OCI-LY1 (cell line): ENCODE results near the gene RNF34.

Experiments used
- H2AFZ ChIP-seq: fragments of 200-600 bp; sonication (generic), shearing (Covaris generic); 2 replicates; pipeline ENCODE4 v1.6.0; 2014; ENCODE audit warnings: antibody characterized with exemption, mild to moderate bottlenecking, low read length
- H3F3A ChIP-seq: fragments of 200-600 bp; sonication (generic), shearing (Covaris generic); 2 replicates; pipeline ENCODE4 v1.6.0; 2014; ENCODE audit warnings: mild to moderate bottlenecking, antibody characterized with exemption, low read length, moderate library complexity; ENCODE audit not compliant: insufficient read depth
- H3K27ac ChIP-seq: fragments of 200-600 bp; sonication (generic); 2 replicates; pipeline ENCODE4 v1.5.1; 2014; ENCODE audit warnings: low read length, mixed run types, mild to moderate bottlenecking, low read depth; ENCODE audit not compliant: poor library complexity, severe bottlenecking
- H3K27me3 ChIP-seq: fragments of 200-600 bp; sonication (generic); 2 replicates; pipeline ENCODE4 v1.6.0; 2014; ENCODE audit warnings: antibody characterized with exemption, mild to moderate bottlenecking, low read length, moderate library complexity; ENCODE audit not compliant: insufficient read depth
- H3K36me3 ChIP-seq: fragments of 200-600 bp; sonication (generic); 2 replicates; pipeline ENCODE4 v1.6.1; 2014; ENCODE audit warnings: mild to moderate bottlenecking, antibody characterized with exemption, low read length, moderate library complexity, mixed read lengths; ENCODE audit not compliant: insufficient read depth
- H3K4me1 ChIP-seq: fragments of 200-600 bp; sonication (generic); 2 replicates; pipeline ENCODE4 v1.5.1; 2014; ENCODE audit warnings: mild to moderate bottlenecking, low read length, moderate library complexity; ENCODE audit not compliant: insufficient read depth, severe bottlenecking
- H3K4me2 ChIP-seq: fragments of 200-600 bp; sonication (generic), shearing (Covaris generic); 2 replicates; pipeline ENCODE4 v1.6.1; 2014; ENCODE audit warnings: low read length
- H3K4me3 ChIP-seq: fragments of 200-600 bp; sonication (generic); 2 replicates; pipeline ENCODE4 v1.5.1; 2014; ENCODE audit warnings: low read length, low read depth, mild to moderate bottlenecking, mixed read lengths; ENCODE audit not compliant: poor library complexity, severe bottlenecking
- H3K79me2 ChIP-seq: fragments of 200-600 bp; shearing (Covaris generic); 2 replicates; pipeline ENCODE4 v1.6.1; 2016; ENCODE audit warnings: mixed run types, low read length, mixed read lengths; ENCODE audit not compliant: insufficient read depth
- H3K9ac ChIP-seq: fragments of 200-600 bp; sonication (generic), shearing (Covaris generic); 2 replicates; pipeline ENCODE4 v1.6.1; 2014; ENCODE audit warnings: mild to moderate bottlenecking, low read length, mixed read lengths
- H3K9me2 ChIP-seq: fragments of 200-600 bp; sonication (generic), shearing (Covaris generic); 2 replicates; pipeline ENCODE4 v1.6.1; 2014; ENCODE audit warnings: low read depth, mild to moderate bottlenecking, low read length, mixed read lengths
- H3K9me3 ChIP-seq: fragments of 200-600 bp; shearing (Covaris generic); 2 replicates; pipeline ENCODE4 v1.6.1; 2014; ENCODE audit warnings: low read length, mixed read lengths
- H4K20me1 ChIP-seq: fragments of 200-600 bp; sonication (generic), shearing (Covaris generic); 2 replicates; pipeline ENCODE4 v1.6.0; 2016; ENCODE audit warnings: mild to moderate bottlenecking, low read length; ENCODE audit not compliant: insufficient read depth
- EZH2 ChIP-seq: fragments of 200-600 bp; sonication (generic), shearing (Covaris generic); IDR thresholded peaks from 2 replicates; pipeline ENCODE4 v1.8.0; 2017; ENCODE audit warnings: borderline replicate concordance, mixed run types, mild to moderate bottlenecking, antibody characterized with exemption, low read length, moderate library complexity, mixed read lengths
- TF ChIP-seq, protein P1 (sequence below): fragments of 200-600 bp; sonication (generic), shearing (Covaris generic); IDR thresholded peaks from 2 replicates; pipeline ENCODE4 v1.5.1; 2017; ENCODE audit warnings: mild to moderate bottlenecking, antibody characterized with exemption, low read length, moderate library complexity, mixed read lengths

RNF34 gene

GRCh38 chr12:121438905-121439304, 39.0 kb downstream of the RNF34 start:
- peaks cover 98% of the 10 kb centered on the region for H3K36me3 ChIP-seq
- H3K27me3 ChIP-seq, result no peaks in the 10 kb centered on the region
- no peak overlapping the region for H3K4me2 ChIP-seq
- H3K9me2 ChIP-seq, result no peaks in the 10 kb centered on the region
- H3K9me3 ChIP-seq, result peaks cover 6% of the 10 kb centered on the region; the same call in 1 of the 2 replicates
- H2AFZ ChIP-seq, result no peak overlapping the region
- H3K9ac ChIP-seq, result no peak overlapping the region
- H4K20me1 ChIP-seq, result no peaks in the 10 kb centered on the region
- H3K27ac ChIP-seq, result no peak overlapping the region
- TF ChIP-seq, protein P1, sequence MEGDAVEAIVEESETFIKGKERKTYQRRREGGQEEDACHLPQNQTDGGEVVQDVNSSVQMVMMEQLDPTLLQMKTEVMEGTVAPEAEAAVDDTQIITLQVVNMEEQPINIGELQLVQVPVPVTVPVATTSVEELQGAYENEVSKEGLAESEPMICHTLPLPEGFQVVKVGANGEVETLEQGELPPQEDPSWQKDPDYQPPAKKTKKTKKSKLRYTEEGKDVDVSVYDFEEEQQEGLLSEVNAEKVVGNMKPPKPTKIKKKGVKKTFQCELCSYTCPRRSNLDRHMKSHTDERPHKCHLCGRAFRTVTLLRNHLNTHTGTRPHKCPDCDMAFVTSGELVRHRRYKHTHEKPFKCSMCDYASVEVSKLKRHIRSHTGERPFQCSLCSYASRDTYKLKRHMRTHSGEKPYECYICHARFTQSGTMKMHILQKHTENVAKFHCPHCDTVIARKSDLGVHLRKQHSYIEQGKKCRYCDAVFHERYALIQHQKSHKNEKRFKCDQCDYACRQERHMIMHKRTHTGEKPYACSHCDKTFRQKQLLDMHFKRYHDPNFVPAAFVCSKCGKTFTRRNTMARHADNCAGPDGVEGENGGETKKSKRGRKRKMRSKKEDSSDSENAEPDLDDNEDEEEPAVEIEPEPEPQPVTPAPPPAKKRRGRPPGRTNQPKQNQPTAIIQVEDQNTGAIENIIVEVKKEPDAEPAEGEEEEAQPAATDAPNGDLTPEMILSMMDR, result no peak
- no peak for TF ChIP-seq EZH2
- H3K4me3 ChIP-seq, result no peak overlapping the region
- H3F3A ChIP-seq, result no peaks in the 10 kb centered on the region
- no peaks in the 10 kb centered on the region for H3K79me2 ChIP-seq
- H3K4me1 ChIP-seq, result no peaks in the 10 kb centered on the region

DNA sequence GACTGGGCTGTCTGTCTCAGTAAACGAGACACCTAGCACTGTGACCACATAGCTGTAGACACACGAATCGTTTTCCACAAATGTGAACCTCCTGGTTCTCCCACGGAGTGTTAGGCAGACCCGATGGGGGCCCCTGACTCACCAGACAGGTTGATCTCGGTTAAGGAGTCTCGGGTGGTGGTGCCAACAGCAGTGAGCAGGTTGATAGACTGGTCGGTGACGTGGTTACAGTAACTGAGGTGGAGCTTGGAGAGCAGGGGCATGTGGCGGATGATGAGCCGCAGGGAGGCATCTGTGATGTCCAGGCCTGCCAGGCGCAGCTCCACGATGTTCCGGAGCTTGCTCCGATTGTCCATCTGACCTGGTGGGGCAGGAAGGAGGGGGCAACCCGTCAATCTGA, 39.8 kb downstream of the RNF34 start:
- Histone ChIP-seq H4K20me1 (no peaks in the 10 kb centered on the region), H3K4me1 (no peaks in the 10 kb centered on the region), H2AFZ (no peak overlapping the region), H3K4me3 (no peak overlapping the region), H3K27ac (no peak overlapping the region), H3K9me2 (no peaks in the 10 kb centered on the region), H3K9ac (no peak overlapping the region), H3K79me2 (no peaks in the 10 kb centered on the region), H3K27me3 (no peaks in the 10 kb centered on the region), H3K4me2 (no peak overlapping the region), H3K36me3 (peaks cover 99% of the 10 kb centered on the region), H3K9me3 (peaks cover 6% of the 10 kb centered on the region; the same call in 1 of the 2 replicates), H3F3A (no peaks in the 10 kb centered on the region)
- TF ChIP-seq EZH2, result no peak
- TF ChIP-seq, protein P1, result no peak

GRCh38 chr12:121440768-121441167, 40.9 kb downstream of the RNF34 start:
- Histone ChIP-seq H4K20me1 (no peaks in the 10 kb centered on the region), H3K27me3 (no peaks in the 10 kb centered on the region), H3K36me3 (peaks cover 100% of the 10 kb centered on the region), H3K9me3 (peaks cover 6% of the 10 kb centered on the region; the same call in 1 of the 2 replicates), H3K4me3 (no peak overlapping the region), H3K4me1 (no peaks in the 10 kb centered on the region), H3K4me2 (no peak overlapping the region), H3K79me2 (no peaks in the 10 kb centered on the region), H3F3A (no peaks in the 10 kb centered on the region), H3K9ac (no peak overlapping the region), H2AFZ (no peak overlapping the region), H3K9me2 (no peaks in the 10 kb centered on the region), H3K27ac (no peak overlapping the region)
- no peak for TF ChIP-seq EZH2
- TF ChIP-seq, protein P1, result no peak
